ENCODE data around the gene DSG2. TPM values are rescaled to one million over a fixed set of nuclear protein-coding genes. Genes with fewer than 3 reads are reported as not detected.
A peak's percentile ranks its signal among the peaks of the same experiment; 100 is the strongest.
"Not testable (repeated sequence)": the region's sequence is repeated elsewhere in the genome, so short reads cannot be mapped to it uniquely, and the experiment has no call there.

DSG2 gene
- total and polyA plus RNA-seq, 10 donors = 0.06 to 0.79 (median 0.20) TPM; not detected in 1

GRCh38 chr18:31504455-31505147 lies 6.6 kb downstream of the DSG2 start:
- Histone ChIP-seq H3K4me1 (no peaks in the 10 kb centered on the region), H3K27ac (no peak overlapping the region), H3K9me3 (no peaks in the 10 kb centered on the region), H3K27me3 (replicated peaks in 1 of 7) (peaks cover 0 to 42% (median 3%) of the 10 kb centered on the region in 7 donors), H3K36me3 (no peaks in the 10 kb centered on the region), H3K4me3 (no peak overlapping the region)
- intact Hi-C loops (cut with DNase I; ENCODE audit: low total_unique reads) = no loop called here
- TF ChIP-seq POLR2AphosphoS5 (IDR thresholded peaks at IDR 0.05) (no peak), CTCF (IDR thresholded peaks at IDR 0.05 in 8 of 11, conservative IDR thresholded peaks at IDR 0.05 in 3 of 11) (no peak), POLR2A (IDR thresholded peaks at IDR 0.05) (no peak)
- DNase-seq = no peak
- 60 to 75% (median 68%) methylated on average over 10 of the region's 10 CpGs for WGBS, 5 donors

GRCh38 chr18:31505156-31505555 lies 7.2 kb downstream of the DSG2 start:
- intact Hi-C loops (cut with DNase I; ENCODE audit: low total_unique reads) = no loop called here
- Histone ChIP-seq H3K36me3 (no peaks in the 10 kb centered on the region), H3K4me1 (no peaks in the 10 kb centered on the region), H3K9me3 (no peaks in the 10 kb centered on the region), H3K27me3 (replicated peaks in 1 of 7) (peaks cover 0 to 36% (median 0%) of the 10 kb centered on the region in 7 donors), H3K4me3 (no peak overlapping the region), H3K27ac (no peak overlapping the region)
- no peak for TF ChIP-seq POLR2A (IDR thresholded peaks at IDR 0.05)
- no peak for TF ChIP-seq CTCF (IDR thresholded peaks at IDR 0.05 in 8 of 11, conservative IDR thresholded peaks at IDR 0.05 in 3 of 11)
- TF ChIP-seq POLR2AphosphoS5 (IDR thresholded peaks at IDR 0.05) = no peak
- 33 to 51% (median 43%) methylated on average over 6 of the region's 6 CpGs for WGBS, 5 donors
- DNase-seq = no peak

GRCh38 chr18:31506024-31506742 lies 8.2 kb downstream of the DSG2 start:
- no peaks in the 10 kb centered on the region for H3K4me1 ChIP-seq
- no peaks in the 10 kb centered on the region for H3K9me3 ChIP-seq
- peaks cover 0 to 32% (median 0%) of the 10 kb centered on the region in 7 donors for H3K27me3 ChIP-seq (replicated peaks in 1 of 7)
- no peak overlapping the region for H3K4me3 ChIP-seq
- intact Hi-C loops (cut with DNase I; ENCODE audit: low total_unique reads) = no loop called here
- WGBS, 5 donors = 72 to 80% (median 74%) methylated on average over 5 of the region's 5 CpGs
- H3K36me3 ChIP-seq = no peaks in the 10 kb centered on the region
- no peak overlapping the region for H3K27ac ChIP-seq
- TF ChIP-seq CTCF (IDR thresholded peaks at IDR 0.05 in 8 of 11, conservative IDR thresholded peaks at IDR 0.05 in 3 of 11) (peak in 1 of 11 experiments; percentile 10), POLR2A (IDR thresholded peaks at IDR 0.05) (no peak)
- no peak for DNase-seq

GRCh38 chr18:31507124-31507523 lies 9.1 kb downstream of the DSG2 start:
- 74 to 97% (median 93%) methylated on average over 2 of the region's 2 CpGs for WGBS, 5 donors
- H3K4me3 ChIP-seq; H3K27ac ChIP-seq; H3K4me1 ChIP-seq; H3K36me3 ChIP-seq; H3K9me3 ChIP-seq; intact Hi-C loops (cut with DNase I; ENCODE audit: low total_unique reads); DNase-seq: not testable (repeated sequence)
- peaks cover 0 to 26% (median 0%) of the 10 kb centered on the region in 7 donors for H3K27me3 ChIP-seq (replicated peaks in 1 of 7)
